ENCODE data around the gene MYL7.
"Not testable (repeated sequence)": the region's sequence is repeated elsewhere in the genome, so short reads cannot be mapped to it uniquely, and the experiment has no call there.

MYL7 gene

DNA sequence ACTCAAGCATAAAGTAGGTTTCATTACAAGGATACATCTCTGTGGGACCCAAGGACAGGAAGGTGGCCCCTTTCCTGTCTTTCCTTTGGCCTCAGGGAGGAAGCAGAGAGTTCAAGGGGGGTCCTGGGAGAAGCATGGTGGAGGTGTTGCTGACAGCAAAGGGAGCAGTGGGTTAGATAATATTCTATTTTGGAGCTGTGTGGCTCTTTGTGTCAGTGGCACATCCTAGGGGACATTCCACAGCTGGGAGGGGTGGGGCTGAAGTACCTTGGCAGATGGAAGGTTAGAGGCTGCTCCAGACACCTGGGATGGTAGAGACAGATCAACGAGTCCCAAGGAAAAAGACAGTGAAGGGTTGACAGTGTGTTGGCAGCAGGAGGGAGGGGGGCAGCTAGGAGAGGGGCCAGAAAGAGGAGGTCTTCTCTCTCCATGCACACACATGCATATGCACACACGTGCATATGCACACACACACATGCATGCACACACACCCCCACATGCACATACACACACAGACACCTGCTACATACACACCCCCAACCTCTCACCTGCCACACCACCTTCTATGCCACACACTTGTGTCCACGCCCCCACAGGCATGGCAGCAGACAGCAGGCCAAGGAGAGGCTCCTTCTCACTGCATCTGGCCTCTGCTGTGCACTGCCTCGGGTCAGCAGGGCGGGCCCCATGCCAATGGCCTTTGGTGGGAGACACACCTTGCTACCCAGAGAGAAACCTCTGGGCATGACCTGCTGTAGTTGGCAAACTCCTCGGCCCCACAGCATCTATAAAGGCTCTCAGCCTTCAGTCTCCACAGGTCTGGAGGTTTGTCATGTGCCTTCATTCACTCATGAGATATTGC lies 12.2 kb downstream of the MYL7 start:
- no peak for DNase-seq

DNA sequence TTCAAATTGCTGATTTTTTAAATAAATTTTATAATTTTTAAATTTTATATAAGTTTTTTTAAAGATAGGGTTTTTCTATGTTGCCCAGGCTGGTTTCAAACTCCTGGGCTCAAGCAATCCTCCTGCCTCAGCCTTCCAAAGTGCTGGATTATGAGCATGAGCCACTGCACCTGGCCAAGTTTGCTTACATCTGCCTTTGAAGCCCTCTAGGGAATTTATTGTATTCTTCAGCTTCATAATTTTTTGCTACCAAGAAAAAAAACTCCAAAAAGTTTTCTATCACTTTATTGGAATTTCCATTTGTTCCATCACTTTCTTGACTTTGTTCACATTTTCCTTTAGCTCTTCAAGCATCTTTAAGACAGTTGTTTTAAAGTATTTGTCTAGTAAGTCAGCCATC lies 14.0 kb downstream of the MYL7 start:
- no peak for DNase-seq

DNA sequence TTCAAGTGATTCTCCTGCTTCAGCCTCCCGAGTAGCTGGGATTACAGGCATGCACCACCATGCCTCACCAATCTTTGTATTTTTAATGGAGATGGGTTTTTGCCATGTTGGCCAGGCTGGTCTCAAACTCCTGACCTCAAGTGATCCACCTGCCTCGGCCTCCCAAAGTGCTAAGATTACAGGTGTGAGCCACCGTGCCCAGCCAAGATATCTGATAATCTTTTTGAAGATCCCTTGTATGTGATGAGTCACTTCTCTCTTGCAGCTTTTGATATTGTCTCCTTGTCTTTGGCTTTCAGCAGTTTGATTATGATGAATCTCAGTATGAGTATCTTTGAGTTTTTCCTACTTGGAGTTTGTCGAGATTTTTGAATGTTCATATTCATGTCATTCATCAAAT lies 14.6 kb downstream of the MYL7 start:
- not testable (repeated sequence) for DNase-seq

DNA sequence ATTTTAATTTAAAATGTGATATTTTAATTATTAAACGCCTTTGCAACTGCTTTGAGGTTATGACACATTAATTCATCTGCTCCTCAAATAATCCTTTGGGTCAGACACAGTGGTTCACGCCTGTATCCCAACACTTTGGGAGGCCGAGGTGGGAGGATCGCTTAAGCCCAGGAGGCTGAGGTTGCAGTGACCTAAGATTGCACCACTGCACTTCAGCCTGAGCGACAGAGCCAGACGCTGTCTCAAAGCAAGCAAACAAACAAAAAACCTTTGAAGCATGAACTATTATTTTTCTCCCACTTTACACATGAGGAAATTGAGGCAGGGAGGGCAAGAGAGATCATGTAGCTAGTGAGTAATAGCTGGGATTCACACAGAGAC lies 16.3 kb downstream of the MYL7 start:
- no peak for DNase-seq

DNA sequence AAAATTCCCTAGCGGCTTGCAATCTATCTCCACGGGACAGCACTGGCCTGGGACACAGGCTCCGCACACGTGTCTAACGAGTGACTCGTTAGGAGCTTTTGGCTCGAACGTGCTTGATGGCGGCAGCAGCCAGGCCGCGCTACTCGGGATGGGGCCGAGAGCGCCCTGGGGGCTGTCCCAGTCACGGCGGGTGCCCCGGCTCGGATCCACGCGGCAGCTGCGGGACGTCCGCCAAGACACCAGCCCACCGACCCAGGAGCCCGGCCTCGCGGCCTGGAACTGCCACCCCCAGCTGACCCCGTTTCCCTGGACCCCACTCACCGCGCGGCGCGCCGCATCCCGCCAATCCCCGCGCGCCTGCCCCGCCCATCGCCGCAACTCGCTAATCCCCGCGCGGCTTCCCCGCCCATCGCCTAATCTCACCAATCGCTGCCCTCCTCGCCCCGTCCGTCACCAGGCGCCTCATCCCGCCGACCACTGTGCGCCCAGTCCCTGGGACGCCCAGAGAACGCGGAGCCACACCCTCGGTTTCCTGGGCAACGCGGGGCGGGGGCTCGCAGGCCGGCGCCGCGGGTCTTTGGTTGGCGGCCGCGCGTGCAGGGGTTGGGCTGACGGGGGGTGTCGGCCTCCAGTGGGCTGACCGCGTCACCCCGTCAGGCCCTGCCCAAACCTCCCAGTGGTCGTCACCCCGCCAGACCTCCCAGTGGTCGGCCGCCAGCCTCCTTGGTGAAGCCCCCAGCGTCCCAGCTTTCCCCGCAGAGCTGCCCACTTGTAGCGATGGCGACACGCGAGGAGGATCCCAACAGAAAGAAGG lies 17.7 kb downstream of the MYL7 start, which contains the start of gene POLD2:
Gene POLD2 (minus strand): TSS at position 359 of the 814 bp plus-strand sequence. CDS start 1,495 bp downstream, outside the sequence.
- DNase-seq, result peak; percentile 93 to 99

DNA sequence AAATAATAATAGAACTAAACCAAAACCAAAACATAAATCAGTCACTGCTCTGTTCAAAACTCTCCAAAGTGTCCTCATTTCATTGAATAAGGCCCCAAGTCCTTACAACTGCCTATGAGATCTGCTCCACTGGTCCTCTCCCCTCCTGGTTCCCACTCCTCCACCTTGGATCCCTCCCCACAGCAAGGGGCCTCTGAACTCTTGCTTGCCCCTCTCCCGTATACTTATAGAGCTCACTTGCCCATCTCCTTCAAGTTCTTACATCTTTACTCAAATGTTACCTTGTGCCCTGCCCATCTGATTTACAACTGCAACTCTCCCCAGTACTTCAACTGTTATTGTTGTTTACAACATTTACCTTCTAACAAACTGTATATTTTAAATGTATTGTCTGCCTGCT lies 18.6 kb downstream of the MYL7 start:
- DNase-seq, result no peak

DNA sequence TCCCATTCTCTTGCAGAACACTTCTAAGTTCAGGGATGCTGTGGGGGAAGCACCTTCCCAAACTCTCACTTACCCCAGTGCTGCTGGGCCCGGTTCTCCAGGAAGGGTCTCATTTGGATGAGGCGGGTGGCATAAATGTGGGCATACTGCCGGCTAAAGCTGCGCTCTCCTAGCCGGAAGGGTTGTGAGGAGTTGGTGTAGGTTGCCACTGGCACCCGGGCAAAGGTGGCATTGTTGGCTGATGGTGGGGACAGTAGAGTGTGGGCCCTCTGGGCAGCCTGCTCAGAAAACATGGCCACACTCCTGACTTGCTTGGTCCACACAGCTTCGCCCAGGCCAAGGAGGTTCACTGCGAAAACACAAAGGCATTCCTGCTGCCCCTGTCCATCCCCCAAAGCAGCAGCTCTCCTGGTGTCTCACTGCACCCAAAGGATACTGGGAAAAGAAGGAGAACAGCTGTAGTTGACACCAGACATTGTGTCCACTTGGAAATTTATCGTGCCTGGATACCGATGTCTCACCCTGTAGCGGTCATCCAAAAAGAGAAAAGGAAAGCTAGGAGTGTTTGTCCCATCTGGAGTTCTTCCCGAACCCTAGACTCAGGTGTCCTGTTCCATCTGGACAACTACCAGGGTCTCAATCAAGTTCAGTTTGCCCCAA lies 19.2 kb downstream of the MYL7 start:
- no peak for DNase-seq

DNA sequence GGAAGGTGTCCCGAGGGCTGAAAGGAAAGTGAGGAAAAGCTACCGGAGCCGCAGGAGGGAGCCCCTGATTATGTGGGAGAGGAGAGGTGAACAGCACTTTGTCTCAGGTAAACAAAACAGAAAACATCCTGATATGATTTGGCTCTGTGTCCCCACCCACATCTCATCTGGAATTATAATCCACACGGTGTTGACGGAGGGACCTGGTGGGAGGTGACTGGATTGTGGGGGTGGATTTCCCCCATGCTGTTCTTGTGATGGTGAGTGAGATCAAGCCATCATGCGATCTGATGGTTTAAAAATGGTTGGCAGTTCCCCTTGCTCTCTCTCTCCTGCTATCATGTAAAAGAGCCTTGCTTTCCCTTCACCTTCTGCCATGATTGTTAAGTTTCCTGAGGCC lies 20.7 kb downstream of the MYL7 start:
- no peak for DNase-seq

DNA sequence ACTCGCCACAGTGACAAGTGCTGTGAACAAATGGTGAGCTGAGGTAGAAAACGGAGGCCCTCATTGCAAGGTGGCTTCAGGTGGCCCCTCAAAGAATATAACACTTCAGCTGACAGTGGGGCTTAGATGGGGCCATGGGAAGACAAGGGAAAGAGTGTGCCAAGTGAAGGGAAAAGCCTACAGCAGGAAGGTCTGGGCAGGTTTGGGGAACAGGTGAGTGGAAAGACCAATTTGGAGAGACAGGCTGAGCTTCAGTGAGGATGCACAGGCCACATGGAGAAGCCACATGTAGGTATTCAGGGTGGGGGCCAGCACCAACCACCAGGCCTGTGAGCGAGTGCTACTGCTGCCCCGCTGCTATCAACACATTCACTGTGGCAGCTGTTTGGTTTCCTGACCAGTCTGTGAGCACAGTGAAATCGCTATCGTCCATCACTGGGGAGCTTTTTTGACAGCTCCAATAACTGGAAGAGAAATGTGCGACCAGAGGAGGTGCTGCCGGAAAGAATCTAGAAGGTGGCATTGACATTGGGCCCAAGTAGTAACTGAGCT lies 21.2 kb downstream of the MYL7 start:
- no peak for DNase-seq

DNA sequence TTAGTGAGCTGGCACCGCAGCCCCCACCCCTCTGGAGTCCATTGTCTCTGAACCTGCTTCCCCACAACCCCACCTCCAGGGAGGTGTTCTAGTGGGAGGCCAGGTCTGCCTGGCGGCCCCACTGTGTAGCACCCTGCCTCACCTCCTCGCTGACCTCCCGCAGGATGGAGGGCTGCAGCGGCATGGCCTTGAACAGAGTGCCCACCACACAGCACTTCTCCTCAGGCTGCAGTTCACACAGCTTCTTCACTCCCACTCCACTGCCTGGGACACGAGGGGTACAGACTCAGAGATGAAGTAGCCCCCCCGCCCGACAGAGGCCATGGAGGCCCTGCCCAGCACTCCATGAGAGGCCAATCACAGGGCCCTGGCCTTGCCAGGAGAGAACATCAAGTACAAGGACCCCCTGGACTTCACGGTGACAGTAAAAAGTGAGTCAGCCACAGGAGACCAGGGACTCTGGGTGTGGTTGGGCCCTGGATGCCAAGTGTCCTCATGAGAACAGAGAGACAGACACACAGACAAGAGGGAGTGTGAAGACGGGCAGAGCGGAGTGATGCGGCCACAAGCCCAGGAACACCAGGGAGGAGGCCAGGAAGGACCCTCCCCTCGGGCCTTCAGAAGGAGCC lies 23.2 kb downstream of the MYL7 start:
- no peak for DNase-seq

DNA sequence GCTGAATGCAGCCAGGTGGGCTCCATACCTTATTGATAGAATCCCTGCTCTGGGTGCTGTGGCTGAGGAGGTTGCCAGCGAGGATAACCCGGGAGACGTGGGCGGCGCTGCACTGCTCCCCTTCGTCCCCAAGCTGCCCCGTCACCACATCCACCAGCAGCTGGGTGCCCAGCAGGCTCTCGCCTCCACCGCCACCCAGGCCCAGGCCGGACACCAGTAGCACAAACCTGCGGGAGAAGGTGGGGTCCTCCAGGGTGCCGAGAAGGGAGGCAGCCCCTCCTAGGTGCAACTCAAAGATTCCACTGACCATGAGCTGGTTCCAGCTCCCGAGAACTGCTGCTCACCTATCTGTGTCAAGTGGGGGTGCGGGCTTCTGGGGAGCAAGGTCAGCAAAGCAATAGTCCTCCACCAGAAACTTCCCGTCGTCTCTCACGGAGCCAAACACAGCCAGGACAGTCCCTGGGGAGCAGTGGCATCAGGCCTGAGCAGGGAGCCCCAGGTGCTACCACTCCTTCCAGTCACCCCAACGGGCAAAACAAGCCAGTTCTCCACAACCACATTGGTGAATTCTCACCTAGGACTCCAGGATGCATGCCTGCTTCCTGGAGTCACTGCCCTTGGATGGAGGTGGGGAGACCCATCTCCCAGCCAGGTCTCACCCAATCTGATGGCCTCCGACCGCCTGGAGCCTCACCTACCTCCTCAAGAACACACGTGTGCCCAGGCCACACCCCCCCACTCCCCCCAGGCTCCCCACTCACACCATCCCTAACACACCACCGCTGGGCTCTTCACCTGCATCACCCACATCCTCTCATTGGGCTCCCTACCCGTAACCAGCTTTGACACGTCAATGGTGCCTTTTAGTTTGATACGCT lies 24.1 kb downstream of the MYL7 start:
- no peak for DNase-seq

DNA sequence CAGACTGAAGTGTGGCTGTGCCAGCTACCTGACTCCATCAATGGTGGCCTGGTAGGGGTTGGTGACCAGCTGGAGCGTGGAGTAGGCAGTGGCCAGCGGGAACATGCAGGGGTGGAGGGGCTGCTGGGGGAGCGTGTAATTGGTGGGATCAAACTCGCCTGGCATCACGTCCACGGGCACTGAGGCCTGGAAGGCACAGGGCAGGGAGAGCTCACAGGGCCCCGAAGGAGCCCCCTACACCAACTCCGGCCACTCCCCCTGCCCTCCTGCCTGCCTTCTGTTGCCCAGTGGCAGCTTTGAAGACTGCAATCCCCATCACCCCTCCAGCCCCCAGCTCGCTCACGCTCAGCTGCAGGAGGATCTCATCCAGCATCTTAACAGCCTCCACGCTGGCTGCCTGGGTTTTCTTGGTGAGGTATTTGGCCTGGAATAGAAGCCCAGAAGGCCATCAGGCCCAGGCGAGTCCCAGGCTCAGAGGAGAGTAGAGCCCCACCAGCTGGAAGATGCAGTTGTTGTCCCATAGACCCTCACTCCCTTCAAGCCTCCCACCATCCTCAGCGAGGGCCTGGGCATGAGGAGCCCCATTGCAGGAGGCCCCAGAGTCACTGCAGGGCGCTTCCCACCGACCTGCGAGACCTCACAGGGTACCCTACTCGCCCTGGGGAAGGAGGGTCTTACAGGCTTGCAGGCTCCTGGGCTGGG lies 24.9 kb downstream of the MYL7 start:
- no peak for DNase-seq

DNA sequence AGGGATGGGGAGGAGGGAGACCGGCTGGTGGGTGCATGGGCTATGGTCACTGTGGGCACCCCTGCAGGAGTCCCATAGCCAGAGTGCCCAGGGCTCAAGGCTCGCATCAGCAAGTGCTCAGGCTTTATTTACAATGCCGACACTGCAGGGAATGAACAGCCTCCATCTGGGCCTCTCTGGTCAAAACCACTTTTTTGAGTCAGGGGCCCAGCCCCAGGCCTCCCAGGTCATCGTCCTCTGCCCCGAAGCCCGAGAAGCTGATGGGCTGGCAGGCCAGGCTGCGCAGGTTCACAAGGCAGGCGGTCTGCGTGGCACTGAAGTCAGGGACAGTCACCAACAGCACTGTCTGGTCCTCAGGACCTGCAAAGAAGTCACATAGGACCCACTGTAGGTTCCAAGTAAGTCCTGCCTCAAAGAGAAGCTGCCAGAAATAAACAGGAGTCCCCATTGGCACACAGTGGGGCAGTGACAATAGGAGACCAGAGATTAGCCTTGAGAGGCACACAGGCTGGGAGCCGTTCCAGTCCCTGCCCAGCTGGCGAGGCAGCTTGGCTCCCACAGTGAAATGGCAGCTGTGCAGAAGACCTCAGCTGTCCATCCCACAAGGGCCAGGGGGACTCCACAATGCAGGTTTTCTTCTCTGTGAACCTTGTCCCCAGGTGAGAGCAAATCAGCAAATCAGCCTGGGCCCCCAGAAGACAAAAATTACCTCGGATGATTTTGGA lies 26.4 kb downstream of the MYL7 start:
- DNase-seq, result peak; percentile 7 to 48

DNA sequence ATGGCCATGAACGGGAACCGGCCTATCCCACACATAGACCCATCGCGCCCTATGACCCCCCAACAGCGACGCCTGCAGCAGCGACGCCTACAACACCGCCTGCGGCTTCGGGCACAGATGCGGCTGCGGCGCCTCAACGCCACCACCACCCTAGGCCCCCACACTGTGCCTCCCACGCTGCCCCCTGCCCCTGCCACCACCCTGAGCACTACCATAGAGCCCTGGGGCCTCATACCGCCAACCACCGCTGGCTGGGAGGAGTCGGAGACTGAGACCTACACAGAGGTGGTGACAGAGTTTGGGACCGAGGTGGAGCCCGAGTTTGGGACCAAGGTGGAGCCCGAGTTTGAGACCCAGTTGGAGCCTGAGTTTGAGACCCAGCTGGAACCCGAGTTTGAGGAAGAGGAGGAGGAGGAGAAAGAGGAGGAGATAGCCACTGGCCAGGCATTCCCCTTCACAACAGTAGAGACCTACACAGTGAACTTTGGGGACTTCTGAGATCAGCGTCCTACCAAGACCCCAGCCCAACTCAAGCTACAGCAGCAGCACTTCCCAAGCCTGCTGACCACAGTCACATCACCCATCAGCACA lies 27.3 kb downstream of the MYL7 start:
- DNase-seq, result no peak

DNA sequence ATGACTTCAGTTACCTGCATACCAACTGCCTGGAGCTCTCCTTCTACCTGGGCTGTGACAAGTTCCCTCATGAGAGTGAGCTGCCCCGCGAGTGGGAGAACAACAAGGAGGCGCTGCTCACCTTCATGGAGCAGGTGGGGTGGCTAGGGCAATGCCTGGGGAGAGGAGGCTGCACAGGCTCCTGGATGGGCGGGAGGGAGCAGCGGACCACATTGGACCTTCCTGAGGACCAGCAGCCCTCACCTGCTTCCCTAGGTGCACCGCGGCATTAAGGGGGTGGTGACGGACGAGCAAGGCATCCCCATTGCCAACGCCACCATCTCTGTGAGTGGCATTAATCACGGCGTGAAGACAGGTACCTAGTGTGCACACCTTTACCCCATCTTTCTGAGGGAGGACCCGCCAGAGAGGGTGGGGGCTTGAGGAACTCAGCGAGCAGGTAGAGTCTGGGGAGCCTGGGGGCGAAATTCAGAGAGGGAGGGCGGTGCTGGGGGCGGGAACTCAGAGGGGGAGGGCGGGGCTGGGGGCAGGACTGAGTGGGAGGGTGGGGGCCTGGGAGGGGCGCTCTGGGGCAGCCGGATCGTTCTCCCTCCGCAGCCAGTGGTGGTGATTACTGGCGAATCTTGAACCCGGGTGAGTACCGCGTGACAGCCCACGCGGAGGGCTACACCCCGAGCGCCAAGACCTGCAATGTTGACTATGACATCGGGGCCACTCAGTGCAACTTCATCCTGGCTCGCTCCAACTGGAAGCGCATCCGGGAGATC lies 28.0 kb downstream of the MYL7 start:
- DNase-seq, result no peak

DNA sequence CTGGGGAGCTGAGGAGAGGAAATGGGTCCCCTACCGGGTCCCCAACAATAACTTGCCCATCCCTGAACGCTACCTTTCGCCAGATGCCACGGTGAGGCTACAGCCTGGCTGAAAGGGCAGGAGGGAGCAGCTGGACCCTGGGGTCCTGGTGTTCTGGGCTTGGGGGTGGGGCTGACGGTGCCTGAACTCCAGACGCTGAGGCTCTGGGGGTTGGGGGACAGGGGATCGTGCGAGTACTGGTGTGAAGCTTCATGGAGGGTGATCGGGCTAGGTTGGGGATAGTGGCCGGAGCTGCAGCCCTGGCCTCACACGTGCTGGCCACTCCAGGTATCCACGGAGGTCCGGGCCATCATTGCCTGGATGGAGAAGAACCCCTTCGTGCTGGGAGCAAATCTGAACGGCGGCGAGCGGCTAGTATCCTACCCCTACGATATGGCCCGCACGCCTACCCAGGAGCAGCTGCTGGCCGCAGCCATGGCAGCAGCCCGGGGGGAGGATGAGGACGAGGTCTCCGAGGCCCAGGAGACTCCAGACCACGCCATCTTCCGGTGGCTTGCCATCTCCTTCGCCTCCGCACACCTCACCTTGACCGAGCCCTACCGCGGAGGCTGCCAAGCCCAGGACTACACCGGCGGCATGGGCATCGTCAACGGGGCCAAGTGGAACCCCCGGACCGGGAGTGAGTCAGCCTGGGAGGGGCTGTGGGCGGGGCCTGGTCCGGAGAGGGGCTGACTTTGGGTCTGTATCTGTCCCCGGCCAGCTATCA lies 28.7 kb downstream of the MYL7 start:
- DNase-seq, result no peak

DNA sequence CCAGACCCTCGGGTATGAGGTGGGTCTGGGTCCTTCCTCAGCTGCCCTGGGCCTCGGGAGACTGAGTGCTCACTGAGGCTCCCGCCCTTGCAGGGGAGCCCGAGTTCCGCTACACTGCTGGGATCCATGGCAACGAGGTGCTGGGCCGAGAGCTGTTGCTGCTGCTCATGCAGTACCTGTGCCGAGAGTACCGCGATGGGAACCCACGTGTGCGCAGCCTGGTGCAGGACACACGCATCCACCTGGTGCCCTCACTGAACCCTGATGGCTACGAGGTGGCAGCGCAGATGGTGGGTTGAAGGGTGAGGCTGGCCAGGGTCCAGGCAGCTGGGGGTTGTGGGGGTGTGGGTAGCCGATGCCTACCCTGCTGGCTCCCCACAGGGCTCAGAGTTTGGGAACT lies 29.4 kb downstream of the MYL7 start:
- DNase-seq, result no peak
